H1 (cell line): Measurements from ENCODE around the gene MAPK9. TPM values are rescaled to one million over a fixed set of nuclear protein-coding genes. Genes with fewer than 3 reads are reported as not detected.

Source experiments
- CTBP2 ChIP-seq: IDR thresholded peaks from 2 replicates; pipeline ENCODE4 v1.7.0; 2011; ENCODE audit warnings: borderline replicate concordance, mild to moderate bottlenecking, moderate library complexity, mixed read lengths, low read length; ENCODE audit not compliant: insufficient read depth, insufficient read length
- polyA plus RNA-seq, 7 experiments: library from polyadenylated mRNA; depleted of rRNA in 3 of 7; stranded (reverse) in 5 of 7; unstranded in 2 of 7; fragments of >200 nt in 5 of 7; fragments of 200-250 nt in 2 of 7; gene quantifications; 1 replicate in 5 of 7; 2 replicates in 1 of 7; 4 replicates in 1 of 7; pipeline versions ENCODE4 v1.2.1 to v1.2.3, GENCODE V29; 2011 to 2013; ENCODE audit warnings: missing spikeins in 2 of 7, mixed read lengths in 2 of 7
- total RNA-seq: library from RNA; stranded (reverse); fragmentation: NEBNext Ultra II Directional; extraction: Animal tissue kit (Norgen Biotek cat#: 25700); gene quantifications from 2 replicates; pipeline ENCODE4 v1.2.1, GENCODE V29; 2021

The MAPK9 gene
- total and polyA plus RNA-seq, 2 of the 8 experiments (the other 6 are each of a cell fraction or from before 2014, with no cell fraction given) = 22.3 to 43.7 TPM

DNA sequence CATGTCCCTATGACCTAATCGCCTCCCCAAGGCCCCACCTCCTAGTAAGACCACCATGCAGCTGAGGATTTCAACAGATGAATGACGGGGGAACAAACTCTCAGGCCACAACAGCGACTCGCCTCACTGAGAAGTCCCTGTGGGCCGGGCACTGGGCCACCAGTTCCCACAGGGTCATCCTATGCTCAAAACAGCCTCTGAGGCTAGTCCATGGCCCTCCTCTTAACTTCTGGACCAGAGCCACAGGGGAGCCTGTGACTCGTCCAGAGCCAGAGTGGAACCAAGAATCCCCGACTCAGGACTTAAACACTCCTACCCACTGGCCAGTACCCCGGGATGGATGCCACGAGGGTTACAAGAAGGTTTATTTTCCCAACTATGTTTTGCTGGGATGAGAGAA, 49.0 kb upstream of the MAPK9 start (continued):
- no peak for TF ChIP-seq CTBP2
